GM12874 (cell line): ENCODE measurements around the gene PRLH.
A peak's percentile ranks its signal among the peaks of the same experiment; 100 is the strongest.

Experiments
- TF ChIP-seq, protein P1 (sequence below): IDR thresholded peaks from 2 replicates; pipeline ENCODE4 v1.5.1; 2011; ENCODE audit warnings: low read depth, mild to moderate bottlenecking, control low read depth, low read length, moderate library complexity; ENCODE audit not compliant: insufficient read depth

PRLH gene

GRCh38 chr2:237581326-237581725 lies 15.0 kb downstream of the PRLH start:
- TF ChIP-seq, protein P1, sequence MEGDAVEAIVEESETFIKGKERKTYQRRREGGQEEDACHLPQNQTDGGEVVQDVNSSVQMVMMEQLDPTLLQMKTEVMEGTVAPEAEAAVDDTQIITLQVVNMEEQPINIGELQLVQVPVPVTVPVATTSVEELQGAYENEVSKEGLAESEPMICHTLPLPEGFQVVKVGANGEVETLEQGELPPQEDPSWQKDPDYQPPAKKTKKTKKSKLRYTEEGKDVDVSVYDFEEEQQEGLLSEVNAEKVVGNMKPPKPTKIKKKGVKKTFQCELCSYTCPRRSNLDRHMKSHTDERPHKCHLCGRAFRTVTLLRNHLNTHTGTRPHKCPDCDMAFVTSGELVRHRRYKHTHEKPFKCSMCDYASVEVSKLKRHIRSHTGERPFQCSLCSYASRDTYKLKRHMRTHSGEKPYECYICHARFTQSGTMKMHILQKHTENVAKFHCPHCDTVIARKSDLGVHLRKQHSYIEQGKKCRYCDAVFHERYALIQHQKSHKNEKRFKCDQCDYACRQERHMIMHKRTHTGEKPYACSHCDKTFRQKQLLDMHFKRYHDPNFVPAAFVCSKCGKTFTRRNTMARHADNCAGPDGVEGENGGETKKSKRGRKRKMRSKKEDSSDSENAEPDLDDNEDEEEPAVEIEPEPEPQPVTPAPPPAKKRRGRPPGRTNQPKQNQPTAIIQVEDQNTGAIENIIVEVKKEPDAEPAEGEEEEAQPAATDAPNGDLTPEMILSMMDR = no peak

DNA sequence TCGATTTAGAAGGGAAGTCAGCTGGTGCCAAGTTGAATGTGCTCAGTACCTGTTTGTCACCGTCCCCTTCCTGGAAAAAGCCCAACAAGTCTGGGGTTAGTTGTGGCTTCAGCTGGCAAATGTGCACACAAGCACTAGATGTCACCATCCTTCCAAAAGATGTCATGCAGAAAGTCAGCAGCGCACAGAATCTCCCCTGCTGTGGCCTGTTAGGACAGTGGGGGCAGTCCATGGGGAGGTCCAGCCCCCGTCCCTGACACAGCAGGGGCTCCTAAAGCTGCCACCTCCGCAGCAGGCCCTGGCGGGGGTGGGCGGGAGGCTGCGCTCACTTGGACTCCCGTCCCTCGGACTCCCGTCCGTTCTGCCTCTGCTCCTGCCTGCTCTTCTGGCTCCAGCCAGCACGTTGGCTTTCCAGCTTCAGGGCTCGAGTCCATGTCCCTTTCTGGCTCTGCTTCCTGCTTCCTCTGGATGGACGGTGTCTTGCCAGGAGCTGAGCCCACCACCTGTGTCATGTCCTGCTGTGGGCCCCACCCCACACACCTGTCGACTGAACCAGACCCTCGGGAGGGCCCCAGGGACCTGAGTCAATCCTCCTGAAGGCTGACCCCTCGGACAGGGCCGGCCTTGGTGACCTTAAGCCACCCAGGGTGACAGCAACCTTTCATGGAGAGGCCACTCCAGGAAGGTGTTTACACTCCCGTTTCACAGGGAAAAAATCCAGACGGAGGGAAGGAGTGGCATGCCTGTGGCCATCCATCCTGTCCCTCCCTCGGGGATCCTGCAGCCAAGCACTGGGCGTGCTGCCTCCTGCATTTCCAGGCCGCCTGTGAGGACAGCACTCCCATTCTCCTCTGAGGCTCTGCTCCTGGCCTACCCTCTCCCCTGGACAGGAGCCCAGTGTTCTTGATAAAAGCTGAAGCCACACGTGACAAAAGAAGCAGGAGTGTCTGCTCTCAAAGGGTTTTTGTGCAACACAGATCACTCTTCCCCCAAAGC lies 15.7 kb downstream of the PRLH start:
- TF ChIP-seq, protein P1 = peak; percentile 44

- TF ChIP-seq, protein P1 = no peak
Measured at GRCh38 chr2:237583385-237584295, 17.3 kb downstream of the PRLH start.

GRCh38 chr2:237585590-237586221 lies 19.3 kb downstream of the PRLH start:
- TF ChIP-seq, protein P1 = no peak

- TF ChIP-seq, protein P1 = no peak
Measured at GRCh38 chr2:237588044-237588696, 21.8 kb downstream of the PRLH start.

- TF ChIP-seq, protein P1 = no peak
Measured at GRCh38 chr2:237590272-237591140, 24.1 kb downstream of the PRLH start, which contains the start of gene RAB17. Gene RAB17, minus strand, starts transcription at chr2:237590734. Its CDS starts 4,580 bp downstream, at chr2:237586154.
